Measurements from ENCODE around the gene BIRC6. TPM values are rescaled to one million over a fixed set of nuclear protein-coding genes. Genes with fewer than 3 reads are reported as not detected.

Gene BIRC6
- total and polyA plus RNA-seq, 8 donors: 12.4 to 58.3 (median 46.7) TPM

- Histone ChIP-seq H3K4me3 (no peak overlapping the region), H3K27me3 (no peaks in the 10 kb centered on the region), H3K4me1 (peaks cover 0 to 7% (median 6%) of the 10 kb centered on the region in 3 donors), H3K36me3 (peaks cover 0 to 21% (median 9%) of the 10 kb centered on the region in 3 donors), H3K9me3 (no peaks in the 10 kb centered on the region), H3K27ac (no peak overlapping the region)
- 81 to 93% methylated on average over 1 of the region's 1 CpG for WGBS, 2 donors
- intact Hi-C loops (cut with DNase I): no loop called here
- ATAC-seq (no peak), FAIRE-seq (no peak), DNase-seq (no peak)
- TF ChIP-seq CTCF (IDR thresholded peaks at IDR 0.05): no peak
These were observed 59.7 kb downstream of the BIRC6 start for GRCh38 chr2:32416519-32416918.

GRCh38 chr2:32417659-32418058 is 60.8 kb downstream of the BIRC6 start:
- Histone ChIP-seq H3K27ac (no peak overlapping the region), H3K27me3 (no peaks in the 10 kb centered on the region), H3K4me3 (no peak overlapping the region), H3K4me1 (peaks cover 0 to 7% (median 6%) of the 10 kb centered on the region in 3 donors), H3K9me3 (peaks cover 0 to 2% (median 0%) of the 10 kb centered on the region in 4 donors), H3K36me3 (peaks cover 0 to 21% (median 9%) of the 10 kb centered on the region in 3 donors)
- ATAC-seq (no peak), DNase-seq (no peak), FAIRE-seq (no peak)
- no peak for TF ChIP-seq CTCF (IDR thresholded peaks at IDR 0.05)
- intact Hi-C loops (cut with DNase I): no loop called here
- 98% methylated on average over 10 of the region's 10 CpGs for WGBS, 2 donors

GRCh38 chr2:32418778-32419177 is 62.0 kb downstream of the BIRC6 start:
- H3K27ac ChIP-seq: no peak overlapping the region
- H3K36me3 ChIP-seq: peaks cover 0 to 21% (median 9%) of the 10 kb centered on the region in 3 donors
- TF ChIP-seq CTCF (IDR thresholded peaks at IDR 0.05): no peak
- no peak for ATAC-seq
- H3K9me3 ChIP-seq: peaks cover 0 to 2% (median 0%) of the 10 kb centered on the region in 4 donors
- H3K4me1 ChIP-seq: peaks cover 0 to 7% (median 6%) of the 10 kb centered on the region in 3 donors
- DNase-seq: no peak
- H3K27me3 ChIP-seq: no peaks in the 10 kb centered on the region
- intact Hi-C loops (cut with DNase I): no loop called here
- H3K4me3 ChIP-seq: no peak overlapping the region
- 87 to 90% methylated on average over 5 of the region's 5 CpGs for WGBS, 2 donors
- no peak for FAIRE-seq

- Histone ChIP-seq H3K9me3 (peaks cover 0 to 2% (median 0%) of the 10 kb centered on the region in 4 donors), H3K27me3 (no peaks in the 10 kb centered on the region), H3K36me3 (peaks cover 0 to 4% (median 0%) of the 10 kb centered on the region in 3 donors), H3K27ac (no peak overlapping the region), H3K4me1 (peaks cover 0 to 17% (median 6%) of the 10 kb centered on the region in 3 donors), H3K4me3 (no peak overlapping the region)
- intact Hi-C loops (cut with DNase I): no loop called here
- ATAC-seq (no peak), DNase-seq (no peak), FAIRE-seq (no peak)
- no peak for TF ChIP-seq CTCF (IDR thresholded peaks at IDR 0.05)
- 99 to 100% methylated on average over 1 of the region's 1 CpG for WGBS, 2 donors
These were observed 65.3 kb downstream of the BIRC6 start for GRCh38 chr2:32422133-32422532.

- TF ChIP-seq CTCF (IDR thresholded peaks at IDR 0.05): no peak
These were observed 66.7 kb downstream of the BIRC6 start for GRCh38 chr2:32423536-32423935.

More at GRCh38 chr2:32423536-32423935, 66.7 kb downstream of the BIRC6 start:
- H3K27me3 ChIP-seq: no peaks in the 10 kb centered on the region
- FAIRE-seq (no peak), DNase-seq (no peak), ATAC-seq (no peak)
- H3K36me3 ChIP-seq: peaks cover 0 to 4% (median 0%) of the 10 kb centered on the region in 3 donors
- H3K4me3 ChIP-seq: no peak overlapping the region
- peaks cover 8 to 28% (median 19%) of the 10 kb centered on the region in 3 donors for H3K4me1 ChIP-seq
- peaks cover 0 to 2% (median 0%) of the 10 kb centered on the region in 4 donors for H3K9me3 ChIP-seq
- no peak overlapping the region for H3K27ac ChIP-seq
- intact Hi-C loops (cut with DNase I): no loop called here
